IPS-20b (cell line): ENCODE measurements around the gene BSN.
A peak's percentile ranks its signal among the peaks of the same experiment; 100 is the strongest.

ENCODE experiments used
- H3K27ac ChIP-seq: one replicate; pipeline ENCODE4 v1.5.1; 2013; ENCODE audit warnings: low read length
- H3K27me3 ChIP-seq: 2 replicates; pipeline ENCODE4 v1.6.1; 2013; ENCODE audit warnings: mild to moderate bottlenecking, low read length, inconsistent platforms; ENCODE audit not compliant: insufficient read depth
- H3K36me3 ChIP-seq: 2 replicates; pipeline ENCODE4 v1.6.1; 2013; ENCODE audit warnings: low read depth, mild to moderate bottlenecking, inconsistent platforms, low read length, moderate library complexity; ENCODE audit not compliant: insufficient read depth
- H3K4me1 ChIP-seq: 2 replicates; pipeline ENCODE4 v1.6.1; 2013; ENCODE audit warnings: mild to moderate bottlenecking, control low read depth, inconsistent platforms, low read length, moderate library complexity; ENCODE audit not compliant: insufficient read depth
- H3K4me3 ChIP-seq: 2 replicates; pipeline ENCODE4 v1.5.1; 2013; ENCODE audit warnings: mild to moderate bottlenecking, low read length, inconsistent platforms
- H3K9ac ChIP-seq: 2 replicates; pipeline ENCODE4 v1.6.1; 2013; ENCODE audit warnings: low read depth, mild to moderate bottlenecking, inconsistent platforms, low read length, moderate library complexity
- H3K9me3 ChIP-seq: 2 replicates; pipeline ENCODE4 v1.6.1; 2013; ENCODE audit warnings: mild to moderate bottlenecking, low read depth, low read length, inconsistent platforms; ENCODE audit not compliant: insufficient read depth

Gene BSN

DNA sequence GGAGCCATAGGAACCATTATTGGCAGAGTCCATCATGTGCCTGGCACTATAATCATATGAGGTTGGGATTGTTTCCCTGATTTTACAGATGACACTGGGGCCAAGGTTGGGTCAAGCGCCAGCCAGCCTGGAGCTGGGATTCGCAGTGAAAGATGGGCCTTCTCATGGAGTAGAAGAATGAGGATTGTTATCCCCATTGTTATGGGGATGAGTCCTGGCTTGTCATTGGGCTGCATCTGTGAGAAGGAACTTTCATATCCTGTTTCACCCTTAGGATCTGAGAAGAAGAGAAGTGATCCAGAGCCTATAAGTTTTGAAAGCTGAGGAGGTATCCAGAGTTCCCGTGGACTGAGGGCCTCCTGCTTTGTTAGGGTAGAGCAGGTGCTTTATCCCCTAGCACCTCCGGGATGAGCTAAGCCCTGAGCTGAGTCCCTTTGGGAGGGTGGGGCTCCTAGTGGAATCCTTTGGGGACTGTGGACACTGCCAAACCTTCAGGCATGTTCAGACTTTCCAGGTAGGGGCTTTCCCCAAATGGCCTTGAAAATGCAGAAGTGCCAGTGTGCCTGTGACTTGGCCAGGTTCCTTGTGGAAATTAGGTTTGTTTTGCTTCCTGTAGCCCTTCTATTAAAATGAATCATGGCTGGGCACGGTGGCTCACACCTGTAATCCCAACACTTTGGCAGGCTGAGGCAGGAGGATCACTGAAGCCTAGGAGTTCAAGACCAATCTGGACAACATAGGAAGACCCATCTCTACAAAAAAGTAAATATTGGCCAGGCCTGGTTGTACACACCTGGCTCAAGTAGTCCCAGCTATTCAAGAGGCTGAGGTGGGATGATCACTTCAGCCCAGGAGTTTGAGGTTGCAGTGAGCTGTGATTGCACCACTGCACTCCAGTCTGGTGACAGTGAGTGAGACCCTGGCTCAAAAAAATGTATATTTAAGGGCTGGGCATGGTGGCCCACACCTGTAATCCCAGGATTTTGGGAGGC is 30.2 kb upstream of the BSN start:
- no peak overlapping the region for H3K4me3 ChIP-seq
- H3K9ac ChIP-seq = no peak overlapping the region
- no peaks in the 10 kb centered on the region for H3K4me1 ChIP-seq
- no peaks in the 10 kb centered on the region for H3K9me3 ChIP-seq
- no peak overlapping the region for H3K27ac ChIP-seq
- no peaks in the 10 kb centered on the region for H3K27me3 ChIP-seq
- peaks cover 33% of the 10 kb centered on the region for H3K36me3 ChIP-seq

DNA sequence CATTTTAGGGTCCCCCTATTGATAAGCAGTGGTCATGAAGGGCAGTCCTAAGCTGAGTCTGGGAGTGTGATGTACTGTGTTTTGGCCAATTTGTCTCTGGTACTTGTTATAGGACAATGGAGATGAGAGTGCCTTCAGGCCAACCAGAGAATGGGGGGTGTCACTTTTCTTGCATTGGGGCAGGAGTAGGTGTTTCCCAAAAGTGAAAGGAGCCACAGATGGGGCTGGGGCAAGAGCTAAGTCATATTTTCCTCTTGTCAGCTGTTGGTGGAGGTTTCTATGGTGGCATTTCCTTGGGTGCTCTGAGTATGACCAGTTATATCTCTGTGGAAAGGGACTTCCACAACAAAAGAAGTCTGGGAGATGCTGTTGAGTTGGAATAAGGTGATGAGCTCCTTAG is 24.7 kb upstream of the BSN start:
- peaks cover 1% of the 10 kb centered on the region; the same call in 1 of the 2 replicates for H3K4me1 ChIP-seq
- H3K36me3 ChIP-seq = peaks cover 36% of the 10 kb centered on the region
- H3K27me3 ChIP-seq = no peaks in the 10 kb centered on the region
- no peak overlapping the region for H3K27ac ChIP-seq
- no peaks in the 10 kb centered on the region for H3K9me3 ChIP-seq
- H3K9ac ChIP-seq = no peak overlapping the region
- no peak overlapping the region for H3K4me3 ChIP-seq

DNA sequence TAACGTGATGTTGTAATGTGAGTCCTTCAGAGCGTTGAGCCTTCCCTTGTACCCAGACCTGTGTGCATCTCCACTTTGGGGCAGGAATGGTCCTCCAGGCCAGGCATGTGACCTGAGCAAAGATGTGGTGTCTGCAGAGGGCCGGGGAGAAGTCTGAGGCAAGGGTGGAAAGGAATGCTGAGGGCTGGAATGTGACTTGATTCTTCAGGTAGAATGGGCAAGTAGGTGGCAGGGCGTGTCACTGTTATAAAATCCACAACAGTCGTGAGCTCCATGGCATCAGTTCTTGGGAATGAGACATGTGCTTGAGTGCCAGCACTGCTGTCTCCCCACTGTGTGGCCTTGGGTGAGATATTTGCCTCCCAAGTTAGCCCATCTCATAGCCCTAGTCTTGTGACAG is 24.0 kb upstream of the BSN start:
- Histone ChIP-seq H3K9ac (no peak overlapping the region), H3K9me3 (no peaks in the 10 kb centered on the region), H3K36me3 (peaks cover 34% of the 10 kb centered on the region), H3K4me1 (peaks cover 7% of the 10 kb centered on the region; the same call in 1 of the 2 replicates), H3K4me3 (no peak overlapping the region), H3K27me3 (no peaks in the 10 kb centered on the region), H3K27ac (no peak overlapping the region)

DNA sequence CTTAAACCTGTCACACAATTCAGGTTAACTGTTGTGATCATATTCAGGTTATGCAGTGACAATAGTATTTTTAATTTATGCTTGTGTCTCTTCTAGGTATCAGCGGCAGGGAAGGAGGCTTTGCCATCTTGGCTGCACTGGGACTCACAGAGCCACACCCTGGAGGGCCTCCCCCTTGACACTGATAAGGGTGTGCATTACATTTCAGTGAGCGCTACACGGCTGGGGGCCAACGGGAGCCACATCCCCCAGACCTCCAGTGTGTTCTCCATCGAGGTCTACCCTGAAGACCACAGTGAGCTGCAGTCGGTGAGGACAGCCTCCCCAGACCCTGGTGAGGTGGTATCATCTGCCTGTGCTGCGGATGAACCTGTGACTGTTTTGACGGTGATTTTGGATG is 23.6 kb upstream of the BSN start:
- Histone ChIP-seq H3K27ac (no peak overlapping the region), H3K9ac (no peak overlapping the region), H3K9me3 (no peaks in the 10 kb centered on the region), H3K4me1 (peaks cover 7% of the 10 kb centered on the region; the same call in 1 of the 2 replicates), H3K36me3 (peaks cover 34% of the 10 kb centered on the region), H3K27me3 (no peaks in the 10 kb centered on the region), H3K4me3 (no peak overlapping the region)

DNA sequence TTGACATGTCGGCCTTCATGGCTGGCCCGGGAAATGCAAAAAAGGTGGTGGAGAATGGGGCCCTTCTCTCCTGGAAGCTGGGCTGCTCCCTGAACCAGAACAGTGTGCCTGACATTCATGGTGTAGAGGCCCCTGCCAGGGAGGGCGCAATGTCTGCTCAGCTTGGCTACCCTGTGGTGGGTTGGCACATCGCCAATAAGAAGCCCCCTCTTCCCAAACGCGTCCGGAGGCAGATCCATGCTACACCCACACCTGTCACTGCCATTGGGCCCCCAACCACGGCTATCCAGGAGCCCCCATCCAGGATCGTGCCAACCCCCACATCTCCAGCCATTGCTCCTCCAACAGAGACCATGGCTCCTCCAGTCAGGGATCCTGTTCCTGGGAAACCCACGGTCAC is 23.1 kb upstream of the BSN start:
- H3K27ac ChIP-seq = no peak overlapping the region
- no peak overlapping the region for H3K4me3 ChIP-seq
- H3K9ac ChIP-seq = no peak overlapping the region
- no peaks in the 10 kb centered on the region for H3K27me3 ChIP-seq
- no peaks in the 10 kb centered on the region for H3K9me3 ChIP-seq
- H3K4me1 ChIP-seq = peaks cover 7% of the 10 kb centered on the region; the same call in 1 of the 2 replicates
- peaks cover 34% of the 10 kb centered on the region for H3K36me3 ChIP-seq

DNA sequence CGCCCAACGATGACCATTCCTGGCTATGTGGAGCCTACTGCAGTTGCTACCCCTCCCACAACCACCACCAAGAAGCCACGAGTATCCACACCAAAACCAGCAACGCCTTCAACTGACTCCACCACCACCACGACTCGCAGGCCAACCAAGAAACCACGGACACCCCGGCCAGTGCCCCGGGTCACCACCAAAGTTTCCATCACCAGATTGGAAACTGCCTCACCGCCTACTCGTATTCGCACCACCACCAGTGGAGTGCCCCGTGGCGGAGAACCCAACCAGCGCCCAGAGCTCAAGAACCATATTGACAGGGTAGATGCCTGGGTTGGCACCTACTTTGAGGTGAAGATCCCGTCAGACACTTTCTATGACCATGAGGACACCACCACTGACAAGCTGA is 22.6 kb upstream of the BSN start:
- H3K27ac ChIP-seq = no peak overlapping the region
- no peak overlapping the region for H3K9ac ChIP-seq
- peaks cover 7% of the 10 kb centered on the region; the same call in 1 of the 2 replicates for H3K4me1 ChIP-seq
- H3K36me3 ChIP-seq = peaks cover 34% of the 10 kb centered on the region
- no peaks in the 10 kb centered on the region for H3K27me3 ChIP-seq
- H3K4me3 ChIP-seq = no peak overlapping the region
- H3K9me3 ChIP-seq = no peaks in the 10 kb centered on the region

DNA sequence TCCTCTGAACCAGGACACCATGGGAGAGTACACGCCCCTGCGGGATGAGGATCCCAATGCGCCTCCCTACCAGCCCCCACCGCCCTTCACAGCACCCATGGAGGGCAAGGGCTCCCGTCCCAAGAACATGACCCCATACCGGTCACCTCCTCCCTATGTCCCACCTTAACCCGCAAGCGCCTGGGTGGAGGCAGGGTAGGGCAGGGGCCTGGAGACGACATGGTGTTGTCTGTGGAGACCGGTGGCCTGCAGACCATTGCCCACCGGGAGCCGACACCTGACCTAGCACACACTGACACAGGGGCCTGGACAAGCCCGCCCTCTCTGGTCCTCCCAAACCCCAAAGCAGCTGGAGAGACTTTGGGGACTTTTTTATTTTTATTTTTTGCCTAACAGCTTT is 21.2 kb upstream of the BSN start:
- no peak overlapping the region for H3K27ac ChIP-seq
- H3K4me1 ChIP-seq = peaks cover 7% of the 10 kb centered on the region; the same call in 1 of the 2 replicates
- no peak overlapping the region for H3K4me3 ChIP-seq
- H3K27me3 ChIP-seq = no peaks in the 10 kb centered on the region
- no peak overlapping the region for H3K9ac ChIP-seq
- H3K9me3 ChIP-seq = no peaks in the 10 kb centered on the region
- H3K36me3 ChIP-seq = peaks cover 34% of the 10 kb centered on the region

DNA sequence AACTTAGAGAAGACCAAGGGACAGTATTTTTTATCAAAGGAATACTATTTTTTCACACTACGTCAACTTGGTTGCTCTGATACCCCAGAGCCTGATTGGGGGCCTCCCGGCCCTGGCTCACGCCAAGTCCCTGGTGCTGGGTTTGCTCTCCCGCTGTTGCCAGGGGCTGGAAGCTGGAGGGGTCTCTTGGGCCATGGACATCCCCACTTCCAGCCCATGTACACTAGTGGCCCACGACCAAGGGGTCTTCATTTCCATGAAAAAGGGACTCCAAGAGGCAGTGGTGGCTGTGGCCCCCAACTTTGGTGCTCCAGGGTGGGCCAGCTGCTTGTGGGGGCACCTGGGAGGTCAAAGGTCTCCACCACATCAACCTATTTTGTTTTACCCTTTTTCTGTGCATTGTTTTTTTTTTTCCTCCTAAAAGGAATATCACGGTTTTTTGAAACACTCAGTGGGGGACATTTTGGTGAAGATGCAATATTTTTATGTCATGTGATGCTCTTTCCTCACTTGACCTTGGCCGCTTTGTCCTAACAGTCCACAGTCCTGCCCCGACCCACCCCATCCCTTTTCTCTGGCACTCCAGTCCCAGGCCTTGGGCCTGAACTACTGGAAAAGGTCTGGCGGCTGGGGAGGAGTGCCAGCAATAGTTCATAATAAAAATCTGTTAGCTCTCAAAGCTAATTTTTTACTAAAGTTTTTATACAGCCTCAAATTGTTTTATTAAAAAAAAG is 20.3 kb upstream of the BSN start:
- H3K27me3 ChIP-seq = no peaks in the 10 kb centered on the region
- no peak overlapping the region for H3K9ac ChIP-seq
- no peak overlapping the region for H3K27ac ChIP-seq
- H3K4me1 ChIP-seq = peaks cover 7% of the 10 kb centered on the region; the same call in 1 of the 2 replicates
- no peak overlapping the region for H3K4me3 ChIP-seq
- no peaks in the 10 kb centered on the region for H3K9me3 ChIP-seq
- H3K36me3 ChIP-seq = peaks cover 34% of the 10 kb centered on the region

DNA sequence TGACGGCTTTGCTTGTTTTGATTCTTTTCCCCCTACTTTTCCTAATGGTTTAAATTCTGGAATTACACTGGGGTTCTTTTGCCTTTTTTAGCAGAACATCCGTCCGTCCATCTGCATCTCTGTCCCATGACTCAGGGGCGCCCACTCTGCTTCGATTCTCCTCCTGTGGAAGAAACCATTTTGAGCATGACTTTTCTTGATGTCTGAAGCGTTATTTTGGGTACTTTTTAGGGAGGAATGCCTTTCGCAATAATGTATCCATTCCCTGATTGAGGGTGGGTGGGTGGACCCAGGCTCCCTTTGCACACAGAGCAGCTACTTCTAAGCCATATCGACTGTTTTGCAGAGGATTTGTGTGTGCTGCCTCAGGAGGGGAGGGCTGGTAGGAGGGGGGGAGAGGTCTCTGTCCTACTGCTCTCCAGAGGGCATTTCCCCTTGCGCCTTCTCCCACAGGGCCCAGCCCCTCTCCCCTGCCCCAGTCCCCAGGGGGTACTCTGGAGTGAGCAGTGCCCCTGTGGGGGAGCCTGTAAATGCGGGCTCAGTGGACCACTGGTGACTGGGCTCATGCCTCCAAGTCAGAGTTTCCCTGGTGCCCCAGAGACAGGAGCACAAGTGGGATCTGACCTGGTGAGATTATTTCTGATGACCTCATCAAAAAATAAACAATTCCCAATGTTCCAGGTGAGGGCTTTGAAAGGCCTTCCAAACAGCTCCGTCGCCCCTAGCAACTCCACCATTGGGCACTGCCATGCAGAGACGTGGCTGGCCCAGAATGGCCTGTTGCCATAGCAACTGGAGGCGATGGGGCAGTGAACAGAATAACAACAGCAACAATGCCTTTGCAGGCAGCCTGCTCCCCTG is 19.5 kb upstream of the BSN start:
- H3K27ac ChIP-seq = peak overlapping the region; percentile 60
- H3K9ac ChIP-seq = peak overlapping the region; percentile 62; the same call in 1 of the 2 replicates
- H3K9me3 ChIP-seq = no peaks in the 10 kb centered on the region
- H3K36me3 ChIP-seq = peaks cover 34% of the 10 kb centered on the region
- no peaks in the 10 kb centered on the region for H3K27me3 ChIP-seq
- no peak overlapping the region for H3K4me3 ChIP-seq
- H3K4me1 ChIP-seq = peaks cover 7% of the 10 kb centered on the region; the same call in 1 of the 2 replicates

DNA sequence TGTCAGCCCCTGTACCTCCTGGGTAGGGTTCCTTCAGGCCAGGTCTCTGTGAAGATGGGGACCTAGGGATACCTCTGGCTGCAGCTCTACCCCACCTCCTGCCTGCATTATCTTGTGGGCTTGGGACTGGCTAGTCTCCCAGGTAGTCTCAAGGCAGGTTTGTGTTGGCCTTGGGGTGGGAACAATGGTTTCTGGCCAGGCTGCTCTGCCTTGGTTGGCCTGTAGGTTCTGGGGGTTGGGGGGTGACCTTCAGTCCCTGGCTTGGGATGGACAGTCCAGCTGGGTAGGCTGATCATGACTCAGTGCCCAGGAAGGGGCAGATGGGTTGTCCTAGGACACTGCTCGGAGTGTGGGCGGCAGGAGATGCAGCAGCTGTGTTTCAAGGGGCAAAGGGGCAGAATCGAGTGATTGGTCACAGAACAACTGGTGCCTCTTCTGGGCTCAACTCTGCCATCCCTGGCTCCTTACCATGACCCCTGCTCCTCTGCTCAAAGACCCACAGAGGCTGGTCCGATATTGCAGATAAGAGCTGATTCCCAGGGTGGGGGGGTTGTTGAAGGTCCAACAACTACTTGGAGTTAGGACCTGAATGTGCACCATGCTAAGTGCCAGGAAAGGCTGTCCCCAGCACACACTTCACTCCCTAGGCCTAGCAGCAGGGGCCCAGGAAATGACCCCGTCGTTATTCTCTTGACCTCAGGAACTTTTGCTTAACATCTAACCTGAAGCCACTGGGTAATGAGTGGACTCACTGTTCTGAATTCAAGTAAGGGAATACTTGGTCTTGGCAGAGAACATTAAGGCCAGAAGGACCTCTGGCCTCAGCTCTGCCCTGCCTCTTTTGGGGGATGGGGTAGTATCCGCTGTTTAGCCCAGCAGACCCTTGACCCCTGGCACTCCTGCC is 18.1 kb upstream of the BSN start:
- peaks cover 23% of the 10 kb centered on the region for H3K36me3 ChIP-seq
- H3K4me1 ChIP-seq = peaks cover 10% of the 10 kb centered on the region; the same call in 1 of the 2 replicates
- no peak overlapping the region for H3K9ac ChIP-seq
- no peak overlapping the region for H3K4me3 ChIP-seq
- 0 out of 2 replicates have a peak, but pooled peaks cover 5% of the 10 kb centered on the region for H3K27me3 ChIP-seq
- no peaks in the 10 kb centered on the region for H3K9me3 ChIP-seq
- H3K27ac ChIP-seq = no peak overlapping the region
